Ammon's horn (tissue), 1 donor: ENCODE results near the gene TRAPPC12.

Experiments
- DNase-seq: peaks from one replicate; pipeline ENCODE4 v3.0.0-alpha.2; 2016; ENCODE audit warnings: low spot score

Gene TRAPPC12

GRCh38 chr2:3456125-3456524 is 76.6 kb downstream of the TRAPPC12 start:
- DNase-seq: no peak

GRCh38 chr2:3457524-3458395 is 78.3 kb downstream of the TRAPPC12 start:
- DNase-seq: no peak

GRCh38 chr2:3458396-3459184 is 79.1 kb downstream of the TRAPPC12 start:
- DNase-seq: no peak

DNA sequence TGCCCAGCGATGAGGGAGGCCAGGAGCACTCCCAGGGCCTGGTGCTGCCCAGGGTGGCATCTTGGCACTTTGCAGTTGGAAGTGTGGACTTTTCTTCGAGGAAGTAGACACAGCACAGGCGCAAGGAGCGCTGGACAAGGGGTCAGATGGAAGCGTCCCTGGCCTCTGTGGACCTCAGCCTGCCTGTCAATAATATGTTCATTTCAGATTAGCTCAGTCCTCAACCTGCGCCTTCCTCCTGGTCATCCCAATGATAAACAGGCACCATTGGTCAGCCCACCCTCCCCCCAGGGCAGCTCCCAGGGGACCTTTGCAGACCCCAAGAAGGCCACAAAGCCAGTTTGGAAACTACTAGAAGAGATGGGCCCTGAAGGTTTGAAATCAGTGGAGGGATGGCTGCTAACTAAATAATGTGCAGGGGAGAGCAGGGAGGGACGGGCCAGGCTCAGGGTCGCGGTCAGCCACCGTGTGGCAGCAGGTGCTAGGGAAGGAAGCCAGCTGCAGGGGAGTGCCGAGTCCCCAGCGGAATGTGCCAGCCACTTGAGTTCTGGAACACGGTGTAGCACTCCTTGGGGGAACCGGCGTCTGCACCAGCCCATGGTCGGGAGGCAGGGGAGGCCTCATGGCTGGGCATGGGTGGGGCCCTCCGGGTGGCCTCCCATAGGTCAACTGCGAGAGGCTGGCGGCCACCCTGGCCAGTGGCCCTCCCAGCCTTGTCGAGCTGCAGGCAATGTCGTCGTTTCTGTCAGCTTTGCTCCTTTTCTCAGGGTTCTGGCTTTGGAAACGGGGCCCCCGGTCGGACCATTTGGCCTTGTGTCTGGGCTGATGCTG is 79.9 kb downstream of the TRAPPC12 start:
- DNase-seq: no peak

GRCh38 chr2:3460156-3460555 is 80.7 kb downstream of the TRAPPC12 start:
- DNase-seq: no peak

GRCh38 chr2:3460831-3461800 is 81.6 kb downstream of the TRAPPC12 start:
- DNase-seq: no peak

DNA sequence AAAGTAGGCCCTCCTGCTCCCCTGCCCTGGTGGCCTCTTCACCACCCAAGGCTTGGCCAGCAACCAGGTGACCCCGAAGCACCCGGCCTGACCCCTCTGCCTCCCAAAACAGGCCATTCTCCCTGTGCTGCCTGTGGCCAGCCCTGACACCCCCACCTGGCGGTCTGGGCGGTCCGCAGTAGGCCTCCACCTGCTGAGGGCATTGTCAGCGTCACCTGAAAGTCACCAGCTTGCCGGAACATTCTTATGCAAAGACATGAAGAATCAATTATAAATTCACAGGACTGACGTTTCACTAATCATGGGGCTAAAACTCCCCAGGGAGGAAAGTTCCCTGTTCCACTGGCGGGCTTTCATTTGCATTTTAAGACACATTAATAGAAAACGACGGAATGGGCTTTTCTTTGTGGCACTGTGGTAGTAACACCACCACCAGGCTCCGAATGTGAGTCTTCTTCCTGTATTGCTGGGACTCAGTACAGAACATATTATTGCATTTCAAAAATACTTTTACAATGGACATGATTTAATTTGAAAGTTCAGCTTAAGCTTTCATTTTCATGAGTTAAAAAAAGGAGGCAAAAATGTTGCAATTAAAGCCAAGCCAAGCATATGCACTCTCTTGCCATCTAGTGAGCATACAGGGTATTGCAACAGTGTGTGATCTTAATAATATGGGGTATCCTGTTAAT is 82.5 kb downstream of the TRAPPC12 start:
- DNase-seq: peak; percentile 70

GRCh38 chr2:3462493-3463104 is 83.1 kb downstream of the TRAPPC12 start:
- no peak for DNase-seq

- no peak for DNase-seq
Observed at GRCh38 chr2:3463186-3463835, 83.8 kb downstream of the TRAPPC12 start.

- no peak for DNase-seq
Observed at GRCh38 chr2:3463944-3464343, 84.5 kb downstream of the TRAPPC12 start.

GRCh38 chr2:3464401-3465005 is 85.0 kb downstream of the TRAPPC12 start:
- DNase-seq: no peak

DNA sequence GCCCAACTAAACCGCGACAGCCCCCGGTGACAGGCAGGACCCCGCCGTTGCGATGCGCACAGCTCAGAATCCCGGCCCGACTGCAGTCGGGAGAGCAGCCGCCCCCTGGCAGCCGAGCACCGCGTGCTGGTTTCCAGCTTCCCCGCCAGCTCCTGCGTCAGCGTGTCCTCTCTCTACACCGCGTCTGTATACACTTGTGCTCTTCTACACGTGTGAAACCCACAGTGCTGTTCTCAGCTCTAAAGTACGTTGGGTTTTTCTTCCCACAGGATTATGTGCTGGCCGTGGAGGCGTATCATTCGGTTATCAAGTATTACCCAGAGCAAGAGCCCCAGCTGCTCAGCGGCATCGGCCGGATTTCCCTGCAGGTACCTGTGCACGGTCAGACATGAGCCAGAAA is 85.8 kb downstream of the TRAPPC12 start:
- no peak for DNase-seq

GRCh38 chr2:3465844-3466481 is 86.5 kb downstream of the TRAPPC12 start:
- no peak for DNase-seq

DNA sequence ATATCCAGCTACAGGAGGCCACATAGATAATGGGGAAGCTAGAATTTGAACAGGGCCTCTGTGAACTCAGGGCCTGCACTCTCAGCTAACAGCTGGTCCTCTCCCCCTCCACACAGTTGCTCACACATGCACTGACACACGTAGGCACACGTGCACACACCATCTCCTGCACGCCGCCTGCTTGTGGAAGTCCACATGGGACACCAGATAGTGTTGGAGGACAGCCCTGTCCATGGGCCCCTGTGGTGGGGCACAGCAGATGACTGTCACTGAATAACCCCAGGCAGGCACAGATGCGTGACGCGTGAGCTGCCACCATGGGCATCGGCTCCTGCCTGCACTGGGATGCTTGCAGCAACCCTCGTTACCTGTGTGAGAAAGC is 87.0 kb downstream of the TRAPPC12 start:
- no peak for DNase-seq

- DNase-seq: no peak
Observed at GRCh38 chr2:3466966-3467365, 87.5 kb downstream of the TRAPPC12 start.

- DNase-seq: no peak
Observed at GRCh38 chr2:3467654-3468053, 88.2 kb downstream of the TRAPPC12 start.

- no peak for DNase-seq
Observed at GRCh38 chr2:3468296-3468988, 88.9 kb downstream of the TRAPPC12 start.

- no peak for DNase-seq
Observed at GRCh38 chr2:3469486-3469885, 90.0 kb downstream of the TRAPPC12 start.
